Amniotic stem cell (primary cell): Measurements from ENCODE around the gene CSH2.

ENCODE experiments used
- DNase-seq: peaks from one replicate; lab custom pipeline; 2025; lab: John Stamatoyannopoulos, UW

The CSH2 gene

GRCh38 chr17:63834431-63835166 lies 38.9 kb downstream of the CSH2 start:
- DNase-seq, result no peak

- no peak for DNase-seq
These were observed 39.6 kb downstream of the CSH2 start for GRCh38 chr17:63833741-63834373.

- DNase-seq, result no peak
These were observed 40.3 kb downstream of the CSH2 start for GRCh38 chr17:63833026-63833740.

- no peak for DNase-seq
These were observed 41.0 kb downstream of the CSH2 start for GRCh38 chr17:63832455-63832854.

GRCh38 chr17:63832014-63832413 lies 41.5 kb downstream of the CSH2 start:
- no peak for DNase-seq

- no peak for DNase-seq
These were observed 42.0 kb downstream of the CSH2 start for GRCh38 chr17:63831505-63831904.

GRCh38 chr17:63830904-63831491 lies 42.5 kb downstream of the CSH2 start:
- DNase-seq, result no peak

- no peak for DNase-seq
These were observed 43.2 kb downstream of the CSH2 start for GRCh38 chr17:63830278-63830677.

- DNase-seq, result no peak
These were observed 44.5 kb downstream of the CSH2 start for GRCh38 chr17:63828936-63829335.

- no peak for DNase-seq
These were observed 45.7 kb downstream of the CSH2 start for GRCh38 chr17:63827801-63828221.

- DNase-seq, result peak; percentile 87
These were observed 46.3 kb downstream of the CSH2 start, which contains the start of the genes FTSJ3 and PSMC5 for GRCh38 chr17:63827002-63827800. FTSJ3 (minus strand) TSS chr17:63827663; CDS start chr17:63826902, 761 bp downstream. PSMC5 (plus strand) TSS chr17:63827431; CDS start chr17:63827491, 60 bp downstream.

- DNase-seq, result no peak
These were observed 46.9 kb downstream of the CSH2 start for GRCh38 chr17:63826468-63827001.

- DNase-seq, result no peak
These were observed 49.1 kb downstream of the CSH2 start for GRCh38 chr17:63824362-63824761.

- no peak for DNase-seq
These were observed 49.7 kb downstream of the CSH2 start for GRCh38 chr17:63823659-63824331.

GRCh38 chr17:63822537-63822936 lies 50.9 kb downstream of the CSH2 start:
- DNase-seq, result no peak
